BJ (cell line): ENCODE measurements around the gene DUSP2. TPM values are rescaled to one million over a fixed set of nuclear protein-coding genes. Genes with fewer than 3 reads are reported as not detected.

Source experiments
- CTCF ChIA-PET: fragments of 350-600 bp; formaldehyde crosslinking; extraction: SDS; loops from one replicate; lab custom pipeline; 2021; ENCODE audit warnings: antibody characterized with exemption, inconsistent platforms; lab: Yijun Ruan, JAX
- POLR2A ChIA-PET: fragments of 300-600 bp; sonication (Branson Sonifier 250); formaldehyde crosslinking; extraction: SDS; loops from one replicate; lab custom pipeline; 2021; ENCODE audit warnings: antibody characterized with exemption; lab: Charles Lee
- DNase-seq: peaks from one replicate; pipeline ENCODE4 v3.0.0-alpha.2; 2011; ENCODE audit warnings: low read depth
- H3K27me3 ChIP-seq: 2 replicates; pipeline ENCODE4 v1.6.0; 2011; ENCODE audit warnings: low read length; ENCODE audit not compliant: control insufficient read depth, insufficient read depth
- H3K36me3 ChIP-seq: 2 replicates; pipeline ENCODE4 v1.5.1; 2011; ENCODE audit warnings: low read length; ENCODE audit not compliant: control insufficient read depth, insufficient read depth
- H3K4me3 ChIP-seq: 2 replicates; pipeline ENCODE4 v1.5.1; 2011; ENCODE audit warnings: low read depth, mild to moderate bottlenecking, control low read depth, low read length
- polyA plus RNA-seq: library from polyadenylated mRNA; depleted of rRNA; stranded (reverse); fragments of >200 nt; gene quantifications from 2 replicates; pipeline ENCODE4 v1.2.3, GENCODE V29; 2011
- TF ChIP-seq, protein P1 (sequence below): IDR thresholded peaks from 2 replicates; pipeline ENCODE4 v1.5.1; 2011; ENCODE audit warnings: low read depth, mild to moderate bottlenecking, control low read depth, inconsistent platforms, low read length, moderate library complexity; ENCODE audit not compliant: insufficient read depth

DUSP2 gene
- polyA plus RNA-seq, 1 experiment = 2.2 TPM

DNA sequence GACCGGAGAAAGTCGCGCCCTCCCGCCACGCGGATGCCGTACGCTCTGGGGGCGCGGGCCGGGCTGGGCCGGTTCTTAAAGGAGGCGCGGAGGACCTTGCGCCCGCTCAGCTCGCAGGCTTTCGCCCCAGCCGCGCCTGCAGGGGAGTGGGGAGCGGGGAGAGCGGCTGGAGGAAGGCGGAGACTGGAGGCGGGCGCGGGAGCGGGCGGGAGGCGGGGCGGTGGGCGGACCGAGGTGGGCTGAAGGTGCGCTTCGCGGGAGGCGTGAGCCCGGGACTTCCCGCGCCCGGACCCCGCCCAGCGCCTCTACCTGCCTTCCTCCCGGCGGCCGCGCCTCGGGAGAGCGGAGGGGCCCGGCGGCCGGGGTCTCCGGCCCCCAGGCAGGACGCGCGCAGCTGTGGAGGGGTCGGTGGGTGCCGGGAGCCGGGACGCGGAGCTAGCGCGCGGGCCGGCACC, 28.8 kb downstream of the DUSP2 start, which contains the start of gene ADRA2B:
Gene ADRA2B, minus strand, starts transcription at position 148 of the 455 bp plus-strand sequence. CDS start 422 bp downstream, outside the sequence.
- Histone ChIP-seq H3K36me3 (no peaks in the 10 kb centered on the region), H3K27me3 (peaks cover 40% of the 10 kb centered on the region), H3K4me3 (peak within 1 kb of the TSS; percentile 20)
- ChIA-PET CTCF (interaction anchor here (0.6 to 4.3 kb wide), 33 partner anchors 8 to 393 kb away, joined by 3 to 31 read pairs (median 6); partner anchors contain the start of genes ANKRD36C and ASTL), POLR2A (no interaction called here)
- DNase-seq = no peak
- TF ChIP-seq, protein P1, sequence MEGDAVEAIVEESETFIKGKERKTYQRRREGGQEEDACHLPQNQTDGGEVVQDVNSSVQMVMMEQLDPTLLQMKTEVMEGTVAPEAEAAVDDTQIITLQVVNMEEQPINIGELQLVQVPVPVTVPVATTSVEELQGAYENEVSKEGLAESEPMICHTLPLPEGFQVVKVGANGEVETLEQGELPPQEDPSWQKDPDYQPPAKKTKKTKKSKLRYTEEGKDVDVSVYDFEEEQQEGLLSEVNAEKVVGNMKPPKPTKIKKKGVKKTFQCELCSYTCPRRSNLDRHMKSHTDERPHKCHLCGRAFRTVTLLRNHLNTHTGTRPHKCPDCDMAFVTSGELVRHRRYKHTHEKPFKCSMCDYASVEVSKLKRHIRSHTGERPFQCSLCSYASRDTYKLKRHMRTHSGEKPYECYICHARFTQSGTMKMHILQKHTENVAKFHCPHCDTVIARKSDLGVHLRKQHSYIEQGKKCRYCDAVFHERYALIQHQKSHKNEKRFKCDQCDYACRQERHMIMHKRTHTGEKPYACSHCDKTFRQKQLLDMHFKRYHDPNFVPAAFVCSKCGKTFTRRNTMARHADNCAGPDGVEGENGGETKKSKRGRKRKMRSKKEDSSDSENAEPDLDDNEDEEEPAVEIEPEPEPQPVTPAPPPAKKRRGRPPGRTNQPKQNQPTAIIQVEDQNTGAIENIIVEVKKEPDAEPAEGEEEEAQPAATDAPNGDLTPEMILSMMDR = no peak

DNA sequence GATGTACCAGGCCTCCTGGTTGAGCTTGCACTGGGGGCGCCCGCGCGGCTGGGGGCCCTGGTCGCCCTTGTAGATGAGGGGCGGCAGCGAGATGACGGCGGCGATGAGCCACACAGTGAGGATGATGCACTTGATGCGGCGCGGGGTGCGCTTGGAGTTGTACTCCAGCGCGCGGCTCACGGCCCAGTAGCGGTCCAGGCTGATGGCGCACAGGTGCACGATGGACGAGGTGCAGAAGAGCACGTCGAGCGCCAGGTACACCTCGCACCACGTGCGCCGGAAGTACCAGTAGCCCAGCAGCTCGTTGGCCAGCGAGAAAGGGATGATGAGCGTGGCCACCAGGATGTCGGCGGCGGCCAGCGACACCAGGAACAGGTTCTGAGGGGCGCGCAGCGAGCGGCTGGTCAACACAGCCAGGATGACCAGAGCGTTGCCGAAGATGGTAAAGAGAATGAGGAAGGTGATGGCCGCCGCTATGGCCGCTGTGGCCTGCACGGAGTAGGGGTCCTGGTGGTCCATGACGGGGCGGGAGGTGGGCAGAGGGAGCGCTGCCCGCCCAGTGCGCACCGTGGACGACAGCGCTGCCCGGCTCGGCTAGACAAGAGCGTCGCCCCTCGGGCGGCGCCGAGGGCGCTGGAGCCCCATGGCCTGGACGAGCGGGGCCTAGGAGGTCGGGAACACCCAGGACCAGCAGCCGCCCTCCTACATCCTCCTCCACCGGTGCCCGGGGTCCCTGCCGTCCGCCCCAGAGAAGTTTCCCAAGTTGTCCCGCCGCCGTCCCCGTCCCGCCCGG, 29.4 kb downstream of the DUSP2 start:
- ChIA-PET POLR2A (no interaction called here), CTCF (interaction anchor here (1.0 to 4.3 kb wide), 16 partner anchors 8 to 393 kb away, joined by 3 to 31 read pairs (median 6); partner anchors contain the start of gene ANKRD36C)
- Histone ChIP-seq H3K4me3 (peak overlapping the region; percentile 8; the same call in 1 of the 2 replicates), H3K27me3 (peaks cover 36% of the 10 kb centered on the region), H3K36me3 (no peaks in the 10 kb centered on the region)
- no peak for DNase-seq
- TF ChIP-seq, protein P1 = no peak

DNA sequence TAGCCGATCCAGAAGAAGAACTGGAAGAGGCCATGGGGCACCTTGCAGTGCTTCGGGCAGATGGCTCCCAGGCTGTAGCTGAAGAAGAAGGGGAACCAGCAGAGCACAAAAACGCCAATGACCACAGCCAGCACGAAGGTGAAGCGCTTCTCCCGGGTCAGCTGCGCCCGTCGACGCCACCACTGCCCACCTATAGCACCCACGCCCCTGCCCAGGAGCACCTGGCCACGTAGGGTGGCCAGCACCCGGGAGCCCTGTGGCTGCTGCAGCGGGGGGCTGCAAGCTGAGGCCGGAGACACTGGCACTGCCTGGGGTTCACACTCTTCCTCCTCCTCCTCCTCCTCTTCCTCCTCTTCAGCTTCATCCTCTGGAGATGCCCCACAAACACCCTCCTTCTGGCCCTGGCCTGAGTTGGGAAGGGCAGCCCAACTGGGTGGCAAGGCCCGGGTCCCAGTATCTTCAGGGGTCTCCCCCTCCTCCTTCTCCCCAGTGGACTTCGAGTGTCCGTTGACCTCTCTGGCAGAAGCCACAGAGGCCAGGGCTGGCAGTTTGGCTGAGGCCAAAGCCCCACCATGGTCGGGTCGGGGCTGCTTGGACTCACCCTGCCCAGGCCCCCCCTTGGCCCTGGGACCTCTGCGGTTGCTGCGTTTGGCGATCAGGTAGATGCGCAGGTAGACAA, 30.2 kb downstream of the DUSP2 start:
- no peaks in the 10 kb centered on the region for H3K36me3 ChIP-seq
- no peak for DNase-seq
- CTCF ChIA-PET = interaction anchor here (1.6 to 4.3 kb wide), 2 partner anchors 13 to 122 kb away, joined by 4 to 31 read pairs; partner anchors contain the start of gene ANKRD36C
- H3K4me3 ChIP-seq = no peak overlapping the region
- POLR2A ChIA-PET = no interaction called here
- H3K27me3 ChIP-seq = peaks cover 33% of the 10 kb centered on the region
- TF ChIP-seq, protein P1 = no peak

DNA sequence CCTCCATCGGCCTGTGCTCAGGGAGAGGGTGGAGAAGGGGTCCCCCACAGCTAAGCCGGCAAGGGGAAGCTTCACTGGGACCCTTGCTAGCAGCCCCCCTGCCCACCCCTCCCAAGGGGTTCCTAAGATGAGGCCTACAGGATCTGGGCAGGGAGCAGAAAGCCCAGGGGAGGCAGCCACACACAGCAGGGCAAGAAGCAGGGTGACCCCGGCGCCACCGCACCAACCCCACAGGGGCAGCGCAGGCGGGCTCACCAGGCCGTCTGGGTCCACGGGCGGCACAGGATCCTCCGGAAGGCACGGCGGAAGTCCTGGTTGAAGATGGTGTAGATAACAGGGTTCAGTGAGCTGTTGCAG, 30.7 kb downstream of the DUSP2 start:
- TF ChIP-seq, protein P1 = no peak
- POLR2A ChIA-PET = no interaction called here
- Histone ChIP-seq H3K4me3 (no peak overlapping the region), H3K27me3 (peaks cover 30% of the 10 kb centered on the region), H3K36me3 (no peaks in the 10 kb centered on the region)
- CTCF ChIA-PET = interaction anchor here (1.6 kb wide), 1 partner anchor 13 kb away, joined by 4 read pairs; no protein-coding TSS in a partner anchor
- no peak for DNase-seq

DNA sequence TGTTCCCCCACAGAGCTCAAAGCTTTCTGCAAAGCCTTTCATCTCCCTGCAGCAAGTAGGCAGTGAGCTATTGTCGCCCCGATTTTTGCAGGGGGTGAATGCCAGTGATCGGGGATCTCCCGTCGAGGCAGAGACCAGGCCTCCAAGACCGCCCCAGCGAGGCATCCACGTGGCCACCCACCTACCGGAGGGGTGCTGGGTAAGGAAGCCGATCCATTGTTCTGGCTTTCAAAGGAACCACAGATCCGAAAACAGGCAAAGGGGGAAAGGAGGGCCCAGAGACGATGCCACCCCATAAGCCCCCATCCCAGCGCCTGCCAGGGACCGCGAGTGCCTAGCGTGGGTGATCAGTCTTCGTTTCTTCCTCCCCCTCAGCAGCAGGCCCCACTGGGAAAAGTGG, 31.3 kb downstream of the DUSP2 start:
- Histone ChIP-seq H3K4me3 (no peak overlapping the region), H3K36me3 (no peaks in the 10 kb centered on the region), H3K27me3 (peaks cover 27% of the 10 kb centered on the region)
- ChIA-PET CTCF (interaction anchor here (1.6 kb wide), 1 partner anchor 12 kb away, joined by 4 read pairs; no protein-coding TSS in a partner anchor), POLR2A (no interaction called here)
- TF ChIP-seq, protein P1 = no peak
- DNase-seq = no peak
